B cell (primary cell): ENCODE results near the gene PLCZ1. TPM values are rescaled to one million over a fixed set of nuclear protein-coding genes. Genes with fewer than 3 reads are reported as not detected.

Source experiments
- ATAC-seq: fragments of 200-7000 bp; cut with Tn5 transposase; one replicate; pipeline ENCODE4 v1.10.0; 2021; ENCODE audit warnings: low read depth, mild to moderate bottlenecking, moderate number of reproducible peaks, moderate library complexity
- CTCF ChIA-PET: fragments of 350-600 bp; sonication (Branson Sonifier 250); formaldehyde crosslinking; loops from one replicate; lab custom pipeline; 2021; ENCODE audit warnings: antibody characterized with exemption, inconsistent platforms; lab: Charles Lee
- POLR2A ChIA-PET: fragments of 350-600 bp; sonication (Branson Sonifier 250); formaldehyde crosslinking; loops from one replicate; lab custom pipeline; 2021; ENCODE audit warnings: antibody characterized with exemption; lab: Charles Lee
- DNase-seq: peaks from one replicate; pipeline ENCODE4 v3.0.0; 2013
- H2AFZ ChIP-seq: 2 replicates; pipeline ENCODE4 v1.6.1; 2012; ENCODE audit warnings: mild to moderate bottlenecking, low read depth, low read length; ENCODE audit not compliant: insufficient read depth, poor library complexity, severe bottlenecking
- H3K27ac ChIP-seq, 2 donors: 1 replicate in 1 of 2; 2 replicates in 1 of 2; pipeline ENCODE4 v1.5.1; 2012 to 2013; ENCODE audit warnings: low read length in 2 of 2, mild to moderate bottlenecking in 2 of 2, moderate library complexity in 1 of 2
- H3K27me3 ChIP-seq, 4 experiments: fragments of 200-600 bp in 1 of 4; sonication (generic) in 1 of 4; replicated peaks in 1 of 4; 1 replicate in 2 of 4; 2 replicates in 2 of 4; pipeline versions ENCODE4 v1.6.1 to v1.7.0; 2013 to 2016; ENCODE audit warnings: low read length in 3 of 4, mild to moderate bottlenecking in 2 of 4, mixed read lengths in 1 of 4, moderate library complexity in 1 of 4; ENCODE audit not compliant: insufficient read depth in 4 of 4, control insufficient read depth in 3 of 4; ENCODE audit errors: control extremely low read depth in 1 of 4
- H3K36me3 ChIP-seq, 2 experiments: replicated peaks in 1 of 2; 1 replicate in 1 of 2; 2 replicates in 1 of 2; pipeline versions ENCODE4 v1.6.1 to v1.7.1; 2013; ENCODE audit warnings: low read length in 1 of 2; ENCODE audit not compliant: insufficient read depth in 2 of 2, control insufficient read depth in 1 of 2; ENCODE audit errors: control extremely low read depth in 1 of 2, extremely low read depth in 1 of 2
- H3K4me1 ChIP-seq, 2 donors: fragments of 200-600 bp in 1 of 2; sonication (generic) in 1 of 2; 1 replicate in 1 of 2; 2 replicates in 1 of 2; pipeline versions ENCODE4 v1.5.1 to v1.6.1; 2013 to 2017; ENCODE audit warnings: low read length in 2 of 2; ENCODE audit not compliant: control insufficient read depth in 2 of 2, insufficient read depth in 2 of 2
- H3K4me2 ChIP-seq: replicated peaks from 2 replicates; pipeline ENCODE3; 2012; ENCODE audit warnings: mild to moderate bottlenecking, low read depth, low read length; ENCODE audit not compliant: poor library complexity, severe bottlenecking
- H3K4me3 ChIP-seq, 5 experiments: fragments of 200-600 bp in 1 of 5; sonication (generic) in 1 of 5; 1 replicate in 3 of 5; 2 replicates in 2 of 5; pipeline versions ENCODE4 v1.5.1 to v1.7.0; 2011 to 2016; ENCODE audit warnings: low read length in 4 of 5, mild to moderate bottlenecking in 4 of 5, low read depth in 2 of 5, control low read depth in 1 of 5, moderate library complexity in 1 of 5; ENCODE audit not compliant: insufficient read depth in 1 of 5; ENCODE audit errors: control extremely low read depth in 1 of 5, extremely low read depth in 1 of 5
- H3K79me2 ChIP-seq: fragments of 200-600 bp; sonication (generic); one replicate; pipeline ENCODE4 v1.6.0; 2016; ENCODE audit warnings: low read length; ENCODE audit not compliant: control insufficient read depth, insufficient read depth
- H3K9ac ChIP-seq: fragments of 200-600 bp; sonication (generic); 2 replicates; pipeline ENCODE4 v1.6.1; 2017; ENCODE audit warnings: mild to moderate bottlenecking, low read length, moderate library complexity
- H3K9me3 ChIP-seq, 3 donors: one replicate each; pipeline versions ENCODE4 v1.6.1 to v1.7.1; 2013; ENCODE audit warnings: low read length in 2 of 3; ENCODE audit not compliant: control insufficient read depth in 2 of 3, insufficient read depth in 1 of 3; ENCODE audit errors: control extremely low read depth in 1 of 3
- H4K20me1 ChIP-seq: 2 replicates; pipeline ENCODE4 v1.6.0; 2012; ENCODE audit warnings: mild to moderate bottlenecking, low read length; ENCODE audit not compliant: insufficient read depth, control insufficient read depth, poor library complexity, severe bottlenecking
- H3K27ac Mint-ChIP-seq: one replicate; pipeline ENCODE4 v1.8.0; 2021; ENCODE audit warnings: mixed read lengths
- H3K27me3 Mint-ChIP-seq: one replicate; pipeline ENCODE4 v1.8.0; 2021; ENCODE audit warnings: mixed read lengths
- H3K4me1 Mint-ChIP-seq: one replicate; pipeline ENCODE4 v1.8.0; 2021; ENCODE audit warnings: mixed read lengths
- H3K4me3 Mint-ChIP-seq: one replicate; pipeline ENCODE4 v1.8.0; 2021; ENCODE audit warnings: mixed read lengths
- H3K9me3 Mint-ChIP-seq: one replicate; pipeline ENCODE4 v1.8.0; 2022; ENCODE audit warnings: mixed read lengths; ENCODE audit not compliant: insufficient read depth
- EZH2 ChIP-seq: IDR thresholded peaks from 2 replicates; pipeline ENCODE4 v1.6.1; 2012; ENCODE audit warnings: borderline replicate concordance, low read depth, mild to moderate bottlenecking, moderate library complexity, low read length; ENCODE audit not compliant: insufficient read depth, poor library complexity, severe bottlenecking
- WGBS: methylation state at CpG from one replicate; pipeline ENCODE4 v1.1.5; 2013; ENCODE audit warnings: missing lambda C conversion rate; ENCODE audit not compliant: insufficient coverage; 5-methylcytosine and 5-hydroxymethylcytosine counted together
- intact Hi-C: fragments of 100-400 bp; cut with micrococcal nuclease; formaldehyde crosslinking; loops from one replicate; pipeline ENCODE4 v1.10.0; 2022
- polyA plus RNA-seq: library from polyadenylated mRNA; depleted of rRNA; stranded (reverse); fragments of >200 nt; gene quantifications from 2 replicates; pipeline ENCODE4 v1.2.3, GENCODE V29; 2012
- total RNA-seq, 2 donors: library from RNA; stranded (reverse); fragments of 120-200 nt in 1 of 2; gene quantifications; 1 replicate in 1 of 2; 2 replicates in 1 of 2; pipeline versions ENCODE4 v1.2.3 to v1.2.4, GENCODE V29; 2013 to 2022
- TF ChIP-seq, protein P1 (sequence below): fragments of 200-600 bp; IDR thresholded peaks from one replicate; pipeline ENCODE4 v1.8.0; 2022; ENCODE audit warnings: antibody characterized with exemption, mild to moderate bottlenecking

The PLCZ1 gene
- total and polyA plus RNA-seq, 2 donors (not counting 1 experiment from before 2014, with no cell fraction given) = not detected

DNA sequence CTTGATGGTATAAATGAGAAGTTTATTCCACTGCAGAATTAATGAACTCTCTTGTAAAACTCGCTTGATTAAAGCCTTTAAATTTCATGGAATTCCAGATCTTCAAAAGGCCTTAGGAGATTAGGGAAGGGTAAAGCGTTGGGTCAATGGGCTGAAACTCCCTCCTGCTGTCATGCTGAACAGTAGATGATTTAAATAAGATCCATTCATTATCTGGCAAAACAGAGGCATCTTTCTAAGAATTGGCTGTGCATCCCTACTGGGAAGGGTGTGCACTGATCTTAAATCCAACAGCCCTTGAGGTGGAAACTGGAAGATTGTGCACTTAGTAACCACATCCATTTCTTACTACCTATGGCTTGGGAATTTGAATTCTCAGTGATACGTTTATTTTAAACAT lies 56.0 kb downstream of the PLCZ1 start:
- no CpG with 5 or more reads among the region's 3 CpGs for WGBS

DNA sequence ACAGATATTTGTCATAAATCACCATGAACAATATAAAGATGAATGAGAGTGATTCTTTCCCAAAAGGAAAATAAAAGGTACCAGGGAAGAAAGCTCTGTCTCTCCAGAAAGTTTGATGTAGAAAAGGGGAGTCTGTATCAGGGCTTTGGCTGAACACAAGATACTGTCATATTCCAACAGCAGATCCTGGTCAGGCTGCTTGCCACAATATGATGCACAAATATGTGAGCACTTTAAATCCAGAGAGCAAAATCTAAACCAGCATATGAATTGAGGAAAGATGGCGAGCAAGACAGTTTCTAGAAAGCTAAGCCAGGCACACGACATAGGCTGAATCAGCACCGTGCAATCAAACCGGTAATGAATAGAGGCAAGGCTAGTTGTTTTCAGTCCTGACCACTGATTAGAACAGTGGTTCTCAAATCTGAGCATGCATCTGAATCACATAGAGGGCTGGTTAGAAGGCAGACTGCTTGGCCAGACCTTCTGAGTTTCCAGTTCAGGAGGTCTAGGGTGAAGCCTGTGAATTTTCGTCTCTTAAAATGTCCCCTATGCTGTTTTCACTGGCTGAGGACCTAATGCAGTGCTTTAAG lies 60.7 kb downstream of the PLCZ1 start:
- no peak for ATAC-seq
- Mint-ChIP-seq H3K27me3 (no peaks in the 10 kb centered on the region), H3K9me3 (peaks cover 5% of the 10 kb centered on the region), H3K4me3 (no peak overlapping the region), H3K27ac (no peak overlapping the region), H3K4me1 (no peaks in the 10 kb centered on the region)
- no peaks in the 10 kb centered on the region for H3K4me1 ChIP-seq
- no peak overlapping the region for H3K4me2 ChIP-seq
- H3K27me3 ChIP-seq = no peaks in the 10 kb centered on the region
- no peak overlapping the region for H3K4me3 ChIP-seq
- no peaks in the 10 kb centered on the region for H3K9me3 ChIP-seq
- H3K27ac ChIP-seq = no peak overlapping the region
- no peak for DNase-seq
- H3K9ac ChIP-seq = no peak overlapping the region
- 92% methylated on average over 5 of the region's 5 CpGs for WGBS
- no peaks in the 10 kb centered on the region for H3K79me2 ChIP-seq
- intact Hi-C loops = no loop called here
- ChIA-PET POLR2A (no interaction called here), CTCF (no interaction called here)
- H3K36me3 ChIP-seq = no peaks in the 10 kb centered on the region
- no peak overlapping the region for H2AFZ ChIP-seq
- no peaks in the 10 kb centered on the region for H4K20me1 ChIP-seq
- TF ChIP-seq EZH2 = no peak
- TF ChIP-seq, protein P1, sequence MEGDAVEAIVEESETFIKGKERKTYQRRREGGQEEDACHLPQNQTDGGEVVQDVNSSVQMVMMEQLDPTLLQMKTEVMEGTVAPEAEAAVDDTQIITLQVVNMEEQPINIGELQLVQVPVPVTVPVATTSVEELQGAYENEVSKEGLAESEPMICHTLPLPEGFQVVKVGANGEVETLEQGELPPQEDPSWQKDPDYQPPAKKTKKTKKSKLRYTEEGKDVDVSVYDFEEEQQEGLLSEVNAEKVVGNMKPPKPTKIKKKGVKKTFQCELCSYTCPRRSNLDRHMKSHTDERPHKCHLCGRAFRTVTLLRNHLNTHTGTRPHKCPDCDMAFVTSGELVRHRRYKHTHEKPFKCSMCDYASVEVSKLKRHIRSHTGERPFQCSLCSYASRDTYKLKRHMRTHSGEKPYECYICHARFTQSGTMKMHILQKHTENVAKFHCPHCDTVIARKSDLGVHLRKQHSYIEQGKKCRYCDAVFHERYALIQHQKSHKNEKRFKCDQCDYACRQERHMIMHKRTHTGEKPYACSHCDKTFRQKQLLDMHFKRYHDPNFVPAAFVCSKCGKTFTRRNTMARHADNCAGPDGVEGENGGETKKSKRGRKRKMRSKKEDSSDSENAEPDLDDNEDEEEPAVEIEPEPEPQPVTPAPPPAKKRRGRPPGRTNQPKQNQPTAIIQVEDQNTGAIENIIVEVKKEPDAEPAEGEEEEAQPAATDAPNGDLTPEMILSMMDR = no peak

More for the DNA sequence above, 56.0 kb downstream of the PLCZ1 start:
- H3K4me3 Mint-ChIP-seq = no peak overlapping the region
- ChIA-PET POLR2A (no interaction called here), CTCF (no interaction called here)
- no peaks in the 10 kb centered on the region for H4K20me1 ChIP-seq
- H3K27me3 ChIP-seq = no peaks in the 10 kb centered on the region
- no peak for ATAC-seq
- no peaks in the 10 kb centered on the region for H3K79me2 ChIP-seq
- H3K4me1 Mint-ChIP-seq = no peaks in the 10 kb centered on the region
- no peak overlapping the region for H3K4me3 ChIP-seq
- TF ChIP-seq EZH2 = no peak
- TF ChIP-seq, protein P1 = no peak
- no peak overlapping the region for H2AFZ ChIP-seq
- no peak for DNase-seq
- no peaks in the 10 kb centered on the region for H3K4me1 ChIP-seq
- H3K4me2 ChIP-seq = no peak overlapping the region
- H3K36me3 ChIP-seq = no peaks in the 10 kb centered on the region
- intact Hi-C loops = no loop called here
- no peak overlapping the region for H3K27ac ChIP-seq
- H3K9me3 ChIP-seq = no peaks in the 10 kb centered on the region
- H3K27me3 Mint-ChIP-seq = no peaks in the 10 kb centered on the region
- no peak overlapping the region for H3K27ac Mint-ChIP-seq
- H3K9ac ChIP-seq = no peak overlapping the region
- H3K9me3 Mint-ChIP-seq = no peaks in the 10 kb centered on the region
